Progenitor cell of endocrine pancreas (in vitro differentiated cells): Measurements from ENCODE around the gene RPS8. TPM values are rescaled to one million over a fixed set of nuclear protein-coding genes. Genes with fewer than 3 reads are reported as not detected.
A peak's percentile ranks its signal among the peaks of the same experiment; 100 is the strongest.
"Not testable (repeated sequence)": the region's sequence is repeated elsewhere in the genome, so short reads cannot be mapped to it uniquely, and the experiment has no call there.

ENCODE experiments used
- DNase-seq: peaks from one replicate; pipeline ENCODE4 v3.0.0; 2021; ENCODE audit warnings: low spot score; ENCODE audit not compliant: unreplicated experiment
- H3K27ac Mint-ChIP-seq: 2 replicates; pipeline ENCODE4 v1.8.0; 2021; ENCODE audit warnings: mild to moderate bottlenecking, moderate library complexity, mixed read lengths
- H3K27me3 Mint-ChIP-seq: 2 replicates; pipeline ENCODE4 v1.8.0; 2021; ENCODE audit warnings: mixed read lengths
- H3K36me3 Mint-ChIP-seq: 2 replicates; pipeline ENCODE4 v1.8.0; 2022; ENCODE audit warnings: mixed read lengths; ENCODE audit not compliant: insufficient read depth
- H3K4me1 Mint-ChIP-seq: 2 replicates; pipeline ENCODE4 v1.8.0; 2021; ENCODE audit warnings: low read depth, mixed read lengths
- H3K4me3 Mint-ChIP-seq: 2 replicates; pipeline ENCODE4 v1.8.0; 2021; ENCODE audit warnings: low read depth, mild to moderate bottlenecking, moderate library complexity, mixed read lengths
- H3K9me3 Mint-ChIP-seq: 2 replicates; pipeline ENCODE4 v1.8.0; 2021; ENCODE audit warnings: low read depth, mixed read lengths
- total RNA-seq: library from RNA; stranded (reverse); gene quantifications from 2 replicates; pipeline ENCODE4 v1.2.1, GENCODE V29; 2021
- TF ChIP-seq, protein P1 (sequence below): fragments of 200-600 bp; sonication (generic); IDR thresholded peaks from one replicate; pipeline ENCODE4 v1.5.0; 2021; ENCODE audit warnings: antibody characterized with exemption, mild to moderate bottlenecking; ENCODE audit not compliant: unreplicated experiment

RPS8 gene
- total RNA-seq, 1 donor from 2014 or later, result 1,808 TPM

DNA sequence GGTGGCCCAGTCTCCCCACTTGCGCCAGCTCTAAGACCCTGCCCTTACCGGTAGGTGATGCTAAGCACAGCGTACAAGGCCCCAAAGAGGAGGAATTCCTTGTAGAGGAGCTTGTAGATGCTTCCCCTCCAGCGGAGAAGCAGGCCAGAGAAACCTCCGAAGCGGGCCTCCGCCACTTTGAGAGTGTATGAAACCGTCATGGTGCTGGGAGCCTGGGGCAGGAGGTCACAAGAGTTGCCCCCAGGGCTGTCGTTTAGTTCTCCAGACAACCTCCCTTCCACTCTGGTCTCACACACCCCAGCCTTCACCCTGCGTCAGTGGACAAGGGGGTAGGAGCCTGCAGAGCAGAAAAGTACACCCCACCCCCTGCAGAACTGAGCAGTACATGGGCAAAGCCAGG, 12.2 kb downstream of the RPS8 start:
- no peaks in the 10 kb centered on the region for H3K36me3 Mint-ChIP-seq
- TF ChIP-seq, protein P1, sequence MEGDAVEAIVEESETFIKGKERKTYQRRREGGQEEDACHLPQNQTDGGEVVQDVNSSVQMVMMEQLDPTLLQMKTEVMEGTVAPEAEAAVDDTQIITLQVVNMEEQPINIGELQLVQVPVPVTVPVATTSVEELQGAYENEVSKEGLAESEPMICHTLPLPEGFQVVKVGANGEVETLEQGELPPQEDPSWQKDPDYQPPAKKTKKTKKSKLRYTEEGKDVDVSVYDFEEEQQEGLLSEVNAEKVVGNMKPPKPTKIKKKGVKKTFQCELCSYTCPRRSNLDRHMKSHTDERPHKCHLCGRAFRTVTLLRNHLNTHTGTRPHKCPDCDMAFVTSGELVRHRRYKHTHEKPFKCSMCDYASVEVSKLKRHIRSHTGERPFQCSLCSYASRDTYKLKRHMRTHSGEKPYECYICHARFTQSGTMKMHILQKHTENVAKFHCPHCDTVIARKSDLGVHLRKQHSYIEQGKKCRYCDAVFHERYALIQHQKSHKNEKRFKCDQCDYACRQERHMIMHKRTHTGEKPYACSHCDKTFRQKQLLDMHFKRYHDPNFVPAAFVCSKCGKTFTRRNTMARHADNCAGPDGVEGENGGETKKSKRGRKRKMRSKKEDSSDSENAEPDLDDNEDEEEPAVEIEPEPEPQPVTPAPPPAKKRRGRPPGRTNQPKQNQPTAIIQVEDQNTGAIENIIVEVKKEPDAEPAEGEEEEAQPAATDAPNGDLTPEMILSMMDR, result no peak
- peaks cover 22% of the 10 kb centered on the region for H3K4me1 Mint-ChIP-seq
- no peak overlapping the region for H3K4me3 Mint-ChIP-seq
- H3K9me3 Mint-ChIP-seq, result no peaks in the 10 kb centered on the region
- no peak overlapping the region for H3K27ac Mint-ChIP-seq
- DNase-seq, result no peak
- peaks cover 4% of the 10 kb centered on the region for H3K27me3 Mint-ChIP-seq

DNA sequence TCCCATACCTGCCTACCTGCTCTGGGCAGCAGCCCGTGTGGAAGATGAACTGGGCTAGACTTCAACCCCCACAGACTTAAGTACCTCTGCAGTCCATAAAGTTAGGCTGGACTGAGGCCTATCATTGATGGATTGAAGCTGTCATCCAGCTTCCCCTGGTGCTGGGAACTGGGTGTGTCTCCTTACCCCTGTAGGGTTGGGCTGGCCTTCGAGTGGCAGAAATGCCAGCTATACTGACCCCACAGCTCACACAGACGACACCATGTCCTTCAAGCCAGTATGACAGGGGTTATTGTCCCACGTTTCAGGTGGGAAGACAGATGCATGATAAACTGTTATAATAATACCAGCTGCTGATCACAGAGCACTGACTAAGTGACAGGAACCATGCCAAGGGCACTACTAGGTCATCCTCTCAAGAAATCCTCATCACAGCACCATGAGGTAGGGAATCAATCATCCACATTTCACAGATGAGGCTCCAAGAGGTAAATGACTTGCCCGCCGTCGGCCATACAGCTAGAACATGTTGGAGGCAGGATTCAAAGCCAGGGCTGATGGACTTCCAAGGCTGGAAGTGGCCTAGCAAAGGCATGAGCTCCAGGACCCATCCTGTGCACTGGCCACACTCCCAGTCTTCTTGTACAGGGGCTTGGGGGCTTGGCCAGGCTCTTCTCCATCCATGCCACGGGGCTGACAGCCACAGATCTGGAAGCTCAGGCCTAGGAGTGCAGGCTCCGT, 12.9 kb downstream of the RPS8 start, which contains the start of gene BEST4:
Gene BEST4, minus strand, starts transcription at position 51 of the 741 bp plus-strand sequence. CDS start 465 bp downstream, outside the sequence.
- Mint-ChIP-seq H3K9me3 (no peaks in the 10 kb centered on the region), H3K27ac (no peak within 1 kb of the TSS), H3K4me3 (no peak within 1 kb of the TSS), H3K4me1 (peaks cover 22% of the 10 kb centered on the region), H3K36me3 (no peaks in the 10 kb centered on the region), H3K27me3 (peaks cover 4% of the 10 kb centered on the region)
- TF ChIP-seq, protein P1, result no peak
- no peak for DNase-seq

DNA sequence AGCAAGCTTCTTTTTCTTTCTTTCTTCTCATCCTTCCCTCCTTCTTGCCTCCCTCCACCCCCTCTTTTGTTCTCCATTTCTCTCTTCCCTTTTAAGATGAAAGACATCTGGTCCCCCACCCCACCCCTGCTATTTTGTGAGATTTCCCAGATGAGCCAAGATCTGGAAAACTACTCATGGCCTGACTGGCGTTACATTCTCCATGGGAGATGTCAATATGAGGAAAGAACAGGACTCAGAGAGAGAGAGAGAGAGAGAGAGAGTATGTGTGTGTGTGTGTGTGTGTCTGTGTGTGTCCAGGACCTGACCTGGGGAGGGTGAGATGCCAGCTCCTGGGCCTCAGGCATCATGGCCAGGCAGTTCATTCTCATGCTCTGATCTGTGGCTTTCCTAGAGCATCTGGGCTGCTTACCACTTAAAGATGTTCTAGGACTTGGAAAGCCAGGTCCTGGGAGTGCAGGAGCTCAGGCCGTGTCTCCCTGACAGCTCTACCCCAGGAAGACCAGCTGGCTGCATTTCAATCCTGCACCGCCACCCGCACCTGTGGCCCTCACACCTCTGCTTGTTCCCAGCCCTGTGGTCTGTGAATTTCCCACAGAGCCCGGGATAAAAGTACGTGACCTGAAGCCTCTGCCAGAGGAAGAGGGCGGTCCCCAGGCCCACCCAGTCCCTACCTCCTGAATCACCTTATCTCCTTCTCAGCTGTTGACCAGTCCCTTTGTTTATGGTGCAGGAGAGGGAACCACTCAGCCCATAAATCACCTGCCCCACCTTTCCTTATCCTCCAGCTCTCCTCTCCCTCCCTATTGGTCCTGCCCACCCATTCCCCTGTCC, 15.8 kb downstream of the RPS8 start:
- TF ChIP-seq, protein P1, result no peak
- DNase-seq, result no peak
- Mint-ChIP-seq H3K27ac (peak overlapping the region; percentile 74), H3K9me3 (no peaks in the 10 kb centered on the region), H3K4me3 (peak overlapping the region; percentile 38), H3K4me1 (peaks cover 13% of the 10 kb centered on the region), H3K27me3 (peaks cover 4% of the 10 kb centered on the region), H3K36me3 (no peaks in the 10 kb centered on the region)

DNA sequence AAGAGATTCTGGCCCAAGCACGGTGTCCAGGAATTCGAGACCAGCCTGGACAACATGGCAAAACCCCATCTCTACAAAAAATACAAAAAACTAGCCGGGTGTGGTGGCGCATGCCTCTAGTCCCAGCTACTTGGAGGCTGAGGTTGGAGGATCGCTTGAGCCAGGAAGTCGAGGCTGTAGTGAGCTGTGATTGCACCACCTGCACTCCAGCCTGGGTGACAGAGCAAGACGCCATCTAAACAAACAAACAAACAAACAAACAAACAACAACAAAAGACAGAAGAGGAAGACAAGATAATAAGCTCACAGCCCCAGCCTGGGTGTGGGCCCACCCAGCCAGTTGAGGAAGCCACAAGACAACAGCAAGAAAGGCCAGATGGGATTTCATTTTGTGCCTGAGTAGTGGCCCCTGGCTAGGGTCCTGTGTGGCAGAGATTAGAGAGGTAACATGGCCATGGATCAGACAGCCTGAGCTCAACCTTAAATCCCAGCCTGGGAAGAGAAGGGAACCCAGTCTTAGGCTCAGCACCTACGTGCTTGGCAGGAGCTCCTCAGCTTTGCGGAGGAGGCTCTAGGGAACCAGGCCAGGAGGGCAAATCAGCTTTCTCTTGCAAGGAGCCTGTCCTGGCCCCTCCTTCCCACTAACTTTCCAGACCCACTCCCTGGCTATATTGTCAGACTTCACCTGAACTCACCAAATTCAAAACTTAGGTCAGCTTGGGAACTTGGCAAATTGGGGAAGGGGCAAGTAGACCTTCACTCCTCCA, 17.6 kb downstream of the RPS8 start:
- H3K27ac Mint-ChIP-seq, result peak overlapping the region; percentile 59
- TF ChIP-seq, protein P1, result no peak
- no peak overlapping the region for H3K4me3 Mint-ChIP-seq
- H3K9me3 Mint-ChIP-seq, result no peaks in the 10 kb centered on the region
- no peak for DNase-seq
- H3K4me1 Mint-ChIP-seq, result peaks cover 9% of the 10 kb centered on the region
- no peaks in the 10 kb centered on the region for H3K27me3 Mint-ChIP-seq
- no peaks in the 10 kb centered on the region for H3K36me3 Mint-ChIP-seq

DNA sequence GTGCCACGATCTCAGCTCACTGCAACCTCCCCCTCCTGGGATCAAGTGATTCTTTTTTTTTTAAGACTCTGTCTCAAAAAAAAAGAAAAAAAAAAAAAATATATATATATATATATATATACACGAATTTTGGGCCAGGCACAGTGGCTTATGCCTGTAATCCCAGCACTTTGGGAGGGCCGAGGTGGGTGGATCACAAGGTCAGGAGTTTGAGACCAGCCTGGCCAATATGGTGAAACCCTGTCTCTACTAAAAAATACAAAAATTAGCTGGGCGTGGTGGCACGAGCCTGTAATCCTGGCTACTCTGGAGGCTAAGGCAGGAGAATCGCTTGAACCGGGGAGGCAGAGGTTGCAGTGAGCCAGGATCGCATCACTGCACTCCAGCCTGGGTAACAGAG, 22.5 kb downstream of the RPS8 start:
- H3K27me3 Mint-ChIP-seq, H3K9me3 Mint-ChIP-seq, H3K36me3 Mint-ChIP-seq, H3K4me3 Mint-ChIP-seq, H3K27ac Mint-ChIP-seq, DNase-seq: not testable (repeated sequence)
- H3K4me1 Mint-ChIP-seq, result peaks cover 19% of the 10 kb centered on the region
